ENCODE results near the gene LPP. TPM values are rescaled to one million over a fixed set of nuclear protein-coding genes. Genes with fewer than 3 reads are reported as not detected.

LPP gene
- total and polyA plus RNA-seq, 9 of the 15 experiments (the other 6 are each of a cell fraction or from before 2014, with no cell fraction given): 0.07 to 0.18 TPM; not detected in 7

- TF ChIP-seq, protein P1, sequence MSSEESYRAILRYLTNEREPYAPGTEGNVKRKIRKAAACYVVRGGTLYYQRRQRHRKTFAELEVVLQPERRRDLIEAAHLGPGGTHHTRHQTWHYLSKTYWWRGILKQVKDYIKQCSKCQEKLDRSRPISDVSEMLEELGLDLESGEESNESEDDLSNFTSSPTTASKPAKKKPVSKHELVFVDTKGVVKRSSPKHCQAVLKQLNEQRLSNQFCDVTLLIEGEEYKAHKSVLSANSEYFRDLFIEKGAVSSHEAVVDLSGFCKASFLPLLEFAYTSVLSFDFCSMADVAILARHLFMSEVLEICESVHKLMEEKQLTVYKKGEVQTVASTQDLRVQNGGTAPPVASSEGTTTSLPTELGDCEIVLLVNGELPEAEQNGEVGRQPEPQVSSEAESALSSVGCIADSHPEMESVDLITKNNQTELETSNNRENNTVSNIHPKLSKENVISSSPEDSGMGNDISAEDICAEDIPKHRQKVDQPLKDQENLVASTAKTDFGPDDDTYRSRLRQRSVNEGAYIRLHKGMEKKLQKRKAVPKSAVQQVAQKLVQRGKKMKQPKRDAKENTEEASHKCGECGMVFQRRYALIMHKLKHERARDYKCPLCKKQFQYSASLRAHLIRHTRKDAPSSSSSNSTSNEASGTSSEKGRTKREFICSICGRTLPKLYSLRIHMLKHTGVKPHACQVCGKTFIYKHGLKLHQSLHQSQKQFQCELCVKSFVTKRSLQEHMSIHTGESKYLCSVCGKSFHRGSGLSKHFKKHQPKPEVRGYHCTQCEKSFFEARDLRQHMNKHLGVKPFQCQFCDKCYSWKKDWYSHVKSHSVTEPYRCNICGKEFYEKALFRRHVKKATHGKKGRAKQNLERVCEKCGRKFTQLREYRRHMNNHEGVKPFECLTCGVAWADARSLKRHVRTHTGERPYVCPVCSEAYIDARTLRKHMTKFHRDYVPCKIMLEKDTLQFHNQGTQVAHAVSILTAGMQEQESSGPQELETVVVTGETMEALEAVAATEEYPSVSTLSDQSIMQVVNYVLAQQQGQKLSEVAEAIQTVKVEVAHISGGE (CRISPR knock-in tag; IDR thresholded peaks at IDR 0.05): no peak
- TF ChIP-seq TRIM24 (IDR thresholded peaks at IDR 0.05): no peak
- TF ChIP-seq ZNF79 (CRISPR knock-in tag; IDR thresholded peaks at IDR 0.05; ENCODE audit: low read depth): no peak
- TF ChIP-seq KLF6 (CRISPR knock-in tag; IDR thresholded peaks at IDR 0.05; ENCODE audit: borderline replicate concordance): no peak
- no peak for TF ChIP-seq STAT5A (IDR thresholded peaks at IDR 0.05; ENCODE audit: borderline replicate concordance, low read length)
- TF ChIP-seq TFAM (CRISPR knock-in tag; conservative IDR thresholded peaks at IDR 0.05): no peak
Measured at GRCh38 chr3:188695241-188695640, 541.3 kb downstream of the LPP start (continued).

GRCh38 chr3:188697127-188697526, 543.2 kb downstream of the LPP start:
- in situ Hi-C loops (cut with MboI): no loop called here
- no peak overlapping the region for H3K4me3 ChIP-seq
- ChIA-PET POLR2A (no interaction called here), CTCF (ENCODE audit: low intra/inter-chr PET ratio) (no interaction called here)
- H2AFZ ChIP-seq (ENCODE audit: low read depth, low read length): no peak overlapping the region
- no peaks in the 10 kb centered on the region for H3K79me2 ChIP-seq (ENCODE audit: control insufficient read depth, insufficient read depth, low read length)
- ATAC-seq (no peak), FAIRE-seq (no peak), DNase-seq (ENCODE audit: extremely low read depth in 1 of 4, low spot score in 3 of 4) (no peak)
- no peak for TF ChIP-seq CXXC5 (CRISPR knock-in tag; IDR thresholded peaks at IDR 0.05)
- TF ChIP-seq RBM14 (IDR thresholded peaks at IDR 0.05; ENCODE audit: borderline replicate concordance, insufficient read depth, low read depth, low read length): no peak
- TF ChIP-seq, protein P2, sequence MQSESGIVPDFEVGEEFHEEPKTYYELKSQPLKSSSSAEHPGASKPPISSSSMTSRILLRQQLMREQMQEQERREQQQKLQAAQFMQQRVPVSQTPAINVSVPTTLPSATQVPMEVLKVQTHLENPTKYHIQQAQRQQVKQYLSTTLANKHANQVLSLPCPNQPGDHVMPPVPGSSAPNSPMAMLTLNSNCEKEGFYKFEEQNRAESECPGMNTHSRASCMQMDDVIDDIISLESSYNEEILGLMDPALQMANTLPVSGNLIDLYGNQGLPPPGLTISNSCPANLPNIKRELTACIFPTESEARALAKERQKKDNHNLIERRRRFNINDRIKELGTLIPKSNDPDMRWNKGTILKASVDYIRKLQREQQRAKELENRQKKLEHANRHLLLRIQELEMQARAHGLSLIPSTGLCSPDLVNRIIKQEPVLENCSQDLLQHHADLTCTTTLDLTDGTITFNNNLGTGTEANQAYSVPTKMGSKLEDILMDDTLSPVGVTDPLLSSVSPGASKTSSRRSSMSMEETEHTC (IDR thresholded peaks at IDR 0.05): no peak
- no peak for TF ChIP-seq ETV5 (CRISPR knock-in tag; IDR thresholded peaks at IDR 0.05; ENCODE audit: low read depth)
- TF ChIP-seq PML (IDR thresholded peaks at IDR 0.05; ENCODE audit: low read length): no peak
- no peak for TF ChIP-seq MTA3 (IDR thresholded peaks at IDR 0.05; ENCODE audit: borderline replicate concordance)
- no peak for TF ChIP-seq PHF21A (IDR thresholded peaks at IDR 0.05; ENCODE audit: borderline replicate concordance, low read depth)
- TF ChIP-seq SPI1 (IDR thresholded peaks at IDR 0.05; ENCODE audit: borderline replicate concordance, low read depth, low read length): no peak
- no peak overlapping the region for H3K9ac ChIP-seq (ENCODE audit: insufficient read depth in 1 of 2, low read depth in 2 of 2, low read length in 2 of 2)
- no peak overlapping the region for H3K4me2 ChIP-seq (ENCODE audit: insufficient read depth, low read length)
- H3K9me3 ChIP-seq (replicated peaks; ENCODE audit: control insufficient read depth, insufficient read depth, low read depth, low read length): no peaks in the 10 kb centered on the region
- H3K27me3 ChIP-seq (ENCODE audit: control insufficient read depth in 2 of 2, insufficient read depth in 2 of 2, low read length in 2 of 2): no peaks in the 10 kb centered on the region
- H3K27ac ChIP-seq (ENCODE audit: extremely low read depth, low read depth, low read length): no peak overlapping the region
- WGBS (ENCODE audit: insufficient coverage, low coverage, missing lambda C conversion rate): 1% methylated on average over 7 of the region's 7 CpGs
- no peaks in the 10 kb centered on the region for H3K36me3 ChIP-seq (ENCODE audit: control insufficient read depth, insufficient read depth, low read length)
- H4K20me1 ChIP-seq (replicated peaks; ENCODE audit: control insufficient read depth, insufficient read depth, low read length): no peaks in the 10 kb centered on the region
- H3K9me1 ChIP-seq (ENCODE audit: control insufficient read depth, insufficient read depth, low read length): no peaks in the 10 kb centered on the region
- no TSS peak for BruUV-seq (replicated peaks)
- intact Hi-C loops (cut with micrococcal nuclease): no loop called here
- no peaks in the 10 kb centered on the region for H3K4me1 ChIP-seq (replicated peaks in 1 of 2; ENCODE audit: control insufficient read depth in 2 of 2, insufficient read depth in 2 of 2, low read length in 2 of 2)

Data from K562 (cell line).